Smooth muscle cell of the pulmonary artery (primary cell): ENCODE results near the gene TRMU. TPM values are rescaled to one million over a fixed set of nuclear protein-coding genes. Genes with fewer than 3 reads are reported as not detected.

Experiments used
- total RNA-seq: library from RNA; depleted of rRNA; stranded (reverse); fragments of >200 nt; gene quantifications from 2 replicates; pipeline ENCODE4 v1.2.3, GENCODE V29; 2014

Gene TRMU, protein sequence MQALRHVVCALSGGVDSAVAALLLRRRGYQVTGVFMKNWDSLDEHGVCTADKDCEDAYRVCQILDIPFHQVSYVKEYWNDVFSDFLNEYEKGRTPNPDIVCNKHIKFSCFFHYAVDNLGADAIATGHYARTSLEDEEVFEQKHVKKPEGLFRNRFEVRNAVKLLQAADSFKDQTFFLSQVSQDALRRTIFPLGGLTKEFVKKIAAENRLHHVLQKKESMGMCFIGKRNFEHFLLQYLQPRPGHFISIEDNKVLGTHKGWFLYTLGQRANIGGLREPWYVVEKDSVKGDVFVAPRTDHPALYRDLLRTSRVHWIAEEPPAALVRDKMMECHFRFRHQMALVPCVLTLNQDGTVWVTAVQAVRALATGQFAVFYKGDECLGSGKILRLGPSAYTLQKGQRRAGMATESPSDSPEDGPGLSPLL
- 30.6 and 39.4 TPM in 2 replicates for total RNA-seq

GRCh38 chr22:46335201-46336118, at the start of gene TRMU:
TSS of gene TRMU (plus strand) at chr22:46335714. CDS start at chr22:46335765, 51 bp downstream.

DNA sequence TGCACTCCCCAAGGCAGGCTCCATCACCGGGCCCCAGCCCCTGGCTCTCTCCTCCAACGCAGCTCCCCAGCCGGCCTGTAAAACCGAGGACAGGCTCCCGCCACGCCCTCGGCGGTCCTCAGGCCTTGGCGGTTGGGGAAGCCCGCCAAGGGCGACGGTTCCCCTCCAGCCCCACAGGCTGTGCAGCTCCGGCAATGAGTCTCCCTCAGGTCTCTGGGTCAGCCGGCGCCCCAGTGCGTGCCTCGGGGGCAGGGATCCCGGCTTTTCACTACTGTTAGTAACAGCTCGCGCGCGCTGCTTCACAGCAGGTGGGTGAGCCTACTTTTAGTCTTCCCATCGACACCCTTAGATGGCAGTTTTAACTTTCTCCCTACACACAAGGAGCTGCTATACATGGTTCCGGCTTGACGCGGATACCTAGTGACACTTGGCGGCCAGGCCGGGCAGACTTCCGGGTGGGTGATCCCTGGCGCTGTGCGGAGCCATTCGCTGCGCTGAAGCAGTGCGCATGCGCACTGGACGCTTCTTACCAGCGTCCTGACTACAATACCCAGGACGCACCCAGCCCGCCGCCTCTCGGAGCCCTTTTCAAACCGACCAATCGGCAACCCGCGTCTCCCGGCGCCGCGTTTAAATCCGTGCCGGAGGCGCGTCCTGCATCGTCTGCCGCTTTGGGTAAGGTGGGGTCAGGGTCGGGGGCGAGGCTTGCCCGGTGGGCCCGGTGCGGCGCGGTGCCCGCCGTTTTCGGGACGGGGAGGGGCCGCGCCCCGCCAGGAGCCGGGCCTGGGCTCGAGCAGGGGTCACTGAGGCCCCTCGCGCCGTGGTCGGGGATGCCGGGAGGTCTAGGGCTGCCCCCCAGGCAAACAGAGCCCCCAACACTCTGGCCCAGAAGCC, 39.0 kb upstream of the TRMU start, which contains the start of gene GTSE1:
TSS of gene GTSE1 (plus strand) at position 614 of the 894 bp plus-strand sequence. CDS start 531 bp downstream, outside the sequence.

Other genes starting within 250 kb of the TRMU start
- gene PPARA, start 185.2 kb upstream of the TRMU start, total RNA-seq = 23.5 and 26.7 TPM in 2 replicates
- gene CDPF1, start 85.4 kb upstream of the TRMU start, total RNA-seq = 10.2 and 10.6 TPM in 2 replicates
- gene PKDREJ, start 72.4 kb upstream of the TRMU start, total RNA-seq = under 0.01 and 0.03 TPM in 2 replicates
- gene TTC38, start 67.7 kb upstream of the TRMU start, total RNA-seq = 18.2 and 20.8 TPM in 2 replicates
- gene GTSE1, start 38.8 kb upstream of the TRMU start, total RNA-seq = 1.5 and 2.6 TPM in 2 replicates
- 2.0 and 14.1 TPM in 2 replicates for gene CELSR1, start 201.9 kb downstream of the TRMU start, total RNA-seq